ENCODE data around the gene MKNK1. TPM values are rescaled to one million over a fixed set of nuclear protein-coding genes. Genes with fewer than 3 reads are reported as not detected.

The MKNK1 gene
- total RNA-seq, 1 donor from 2014 or later: 25.1 TPM

- Mint-ChIP-seq H3K27me3 (ENCODE audit: low read depth) (no peaks in the 10 kb centered on the region), H3K4me3 (ENCODE audit: unreplicated experiment) (no peak overlapping the region), H3K27ac (ENCODE audit: unreplicated experiment) (no peak overlapping the region), H3K4me1 (ENCODE audit: low read depth) (peaks cover 30% of the 10 kb centered on the region), H3K9me3 (ENCODE audit: low read depth) (no peaks in the 10 kb centered on the region), H3K36me3 (ENCODE audit: low read depth) (no peaks in the 10 kb centered on the region)
- no peak for DNase-seq (ENCODE audit: low spot score)
- no peak for TF ChIP-seq CTCF (IDR thresholded peaks at IDR 0.05)
These were observed 15.7 kb upstream of the MKNK1 start for GRCh38 chr1:46619656-46620258.

- no peak overlapping the region for H3K4me3 Mint-ChIP-seq (ENCODE audit: unreplicated experiment)
- no peaks in the 10 kb centered on the region for H3K27me3 Mint-ChIP-seq (ENCODE audit: low read depth)
- no peak for TF ChIP-seq CTCF (IDR thresholded peaks at IDR 0.05)
- DNase-seq (ENCODE audit: low spot score): no peak
- H3K4me1 Mint-ChIP-seq (ENCODE audit: low read depth): peaks cover 38% of the 10 kb centered on the region
- H3K27ac Mint-ChIP-seq (ENCODE audit: unreplicated experiment): no peak overlapping the region
- H3K9me3 Mint-ChIP-seq (ENCODE audit: low read depth): no peaks in the 10 kb centered on the region
- H3K36me3 Mint-ChIP-seq (ENCODE audit: low read depth): no peaks in the 10 kb centered on the region
These were observed 14.8 kb upstream of the MKNK1 start for GRCh38 chr1:46618754-46619415.

GRCh38 chr1:46617833-46618232, 13.8 kb upstream of the MKNK1 start:
- peaks cover 48% of the 10 kb centered on the region for H3K4me1 Mint-ChIP-seq (ENCODE audit: low read depth)
- no peak for DNase-seq (ENCODE audit: low spot score)

GRCh38 chr1:46617108-46617800, 13.2 kb upstream of the MKNK1 start:
- Mint-ChIP-seq H3K27ac (ENCODE audit: unreplicated experiment) (peak overlapping the region; percentile 94), H3K27me3 (ENCODE audit: low read depth) (no peaks in the 10 kb centered on the region), H3K4me3 (ENCODE audit: unreplicated experiment) (peak overlapping the region; percentile 88), H3K36me3 (ENCODE audit: low read depth) (no peaks in the 10 kb centered on the region), H3K9me3 (ENCODE audit: low read depth) (no peaks in the 10 kb centered on the region), H3K4me1 (ENCODE audit: low read depth) (peaks cover 44% of the 10 kb centered on the region)
- no peak for DNase-seq (ENCODE audit: low spot score)
- no peak for TF ChIP-seq CTCF (IDR thresholded peaks at IDR 0.05)

More at GRCh38 chr1:46617833-46618232, 13.8 kb upstream of the MKNK1 start:
- Mint-ChIP-seq H3K27ac (ENCODE audit: unreplicated experiment) (no peak overlapping the region), H3K27me3 (ENCODE audit: low read depth) (no peaks in the 10 kb centered on the region), H3K36me3 (ENCODE audit: low read depth) (no peaks in the 10 kb centered on the region), H3K4me3 (ENCODE audit: unreplicated experiment) (no peak overlapping the region), H3K9me3 (ENCODE audit: low read depth) (no peaks in the 10 kb centered on the region)
- TF ChIP-seq CTCF (IDR thresholded peaks at IDR 0.05): no peak

- peaks cover 46% of the 10 kb centered on the region for H3K4me1 Mint-ChIP-seq (ENCODE audit: low read depth)
- peak within 1 kb of the TSS; percentile 94 for H3K27ac Mint-ChIP-seq (ENCODE audit: unreplicated experiment)
- peak within 1 kb of the TSS; percentile 88 for H3K4me3 Mint-ChIP-seq (ENCODE audit: unreplicated experiment)
- H3K36me3 Mint-ChIP-seq (ENCODE audit: low read depth): no peaks in the 10 kb centered on the region
- no peak for DNase-seq (ENCODE audit: low spot score)
- H3K27me3 Mint-ChIP-seq (ENCODE audit: low read depth): no peaks in the 10 kb centered on the region
- no peak for TF ChIP-seq CTCF (IDR thresholded peaks at IDR 0.05)
- H3K9me3 Mint-ChIP-seq (ENCODE audit: low read depth): no peaks in the 10 kb centered on the region
These were observed 12.4 kb upstream of the MKNK1 start, which contains the start of gene MOB3C for GRCh38 chr1:46616277-46617107. Gene MOB3C (minus strand): TSS chr1:46616811. CDS start chr1:46613321, 3,490 bp downstream.
